Measurements from ENCODE around the gene ZYG11A.

The ZYG11A gene

GRCh38 chr1:52919051-52919722 lies 76.6 kb downstream of the ZYG11A start:
- no peak for DNase-seq

GRCh38 chr1:52919723-52920483 lies 77.3 kb downstream of the ZYG11A start:
- no peak for DNase-seq

GRCh38 chr1:52920791-52921291 lies 78.3 kb downstream of the ZYG11A start:
- DNase-seq, result no peak

- no peak for DNase-seq
Observed at GRCh38 chr1:52925571-52926005, 83.0 kb downstream of the ZYG11A start.

- DNase-seq, result no peak
Observed at GRCh38 chr1:52926864-52927211, 84.3 kb downstream of the ZYG11A start.

- peak; percentile 76 to 79 for DNase-seq
Observed at GRCh38 chr1:52927212-52928014, 84.9 kb downstream of the ZYG11A start, which contains the start of gene SCP2. Gene SCP2, plus strand, starts transcription at chr1:52927276. Its CDS starts 121 bp downstream, at chr1:52927397.

GRCh38 chr1:52928015-52928404 lies 85.5 kb downstream of the ZYG11A start:
- DNase-seq, result no peak

- no peak for DNase-seq
Observed at GRCh38 chr1:52929019-52929418, 86.5 kb downstream of the ZYG11A start.

- no peak for DNase-seq
Observed at GRCh38 chr1:52937433-52938182, 95.0 kb downstream of the ZYG11A start.

- DNase-seq, result no peak
Observed at GRCh38 chr1:52938183-52938451, 95.6 kb downstream of the ZYG11A start.

GRCh38 chr1:52943876-52944416 lies 101.4 kb downstream of the ZYG11A start:
- DNase-seq, result no peak

GRCh38 chr1:52944566-52944965 lies 102.0 kb downstream of the ZYG11A start:
- DNase-seq, result no peak
